Fibroblast of mammary gland (primary cell): ENCODE results near the gene ZRANB1.

Source experiments
- DNase-seq: peaks from one replicate; pipeline ENCODE4 v3.0.0-alpha.2; 2010; ENCODE audit warnings: low read depth
- H3K4me3 ChIP-seq: 2 replicates; pipeline ENCODE4 v1.5.1; 2011; ENCODE audit warnings: low read depth, mild to moderate bottlenecking, low read length, moderate library complexity; ENCODE audit not compliant: control insufficient read depth
- TF ChIP-seq, protein P1 (sequence below): conservative IDR thresholded peaks from 2 replicates; pipeline ENCODE4 v1.5.1; 2011; ENCODE audit warnings: low read depth, low read length, inconsistent platforms; ENCODE audit not compliant: control insufficient read depth, insufficient read depth

ZRANB1 gene

DNA sequence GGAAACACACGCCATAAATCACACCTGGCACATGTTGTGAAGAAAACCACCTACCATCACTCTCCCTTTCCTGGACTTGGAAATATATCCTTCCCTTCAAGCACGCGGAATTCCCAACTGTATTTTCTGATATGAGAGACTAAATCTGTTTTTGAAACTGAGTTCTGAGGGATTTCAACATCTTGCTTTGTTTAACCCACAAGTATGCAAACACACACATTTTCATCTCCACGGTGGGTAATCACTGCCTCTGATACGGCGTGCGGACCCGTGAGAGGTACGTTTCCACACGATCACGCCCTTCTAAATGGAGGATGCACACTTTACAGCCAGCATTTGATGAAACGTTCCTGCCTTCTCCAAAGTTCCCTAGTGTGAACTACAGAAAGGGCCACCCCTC lies 83.4 kb downstream of the ZRANB1 start:
- TF ChIP-seq, protein P1, sequence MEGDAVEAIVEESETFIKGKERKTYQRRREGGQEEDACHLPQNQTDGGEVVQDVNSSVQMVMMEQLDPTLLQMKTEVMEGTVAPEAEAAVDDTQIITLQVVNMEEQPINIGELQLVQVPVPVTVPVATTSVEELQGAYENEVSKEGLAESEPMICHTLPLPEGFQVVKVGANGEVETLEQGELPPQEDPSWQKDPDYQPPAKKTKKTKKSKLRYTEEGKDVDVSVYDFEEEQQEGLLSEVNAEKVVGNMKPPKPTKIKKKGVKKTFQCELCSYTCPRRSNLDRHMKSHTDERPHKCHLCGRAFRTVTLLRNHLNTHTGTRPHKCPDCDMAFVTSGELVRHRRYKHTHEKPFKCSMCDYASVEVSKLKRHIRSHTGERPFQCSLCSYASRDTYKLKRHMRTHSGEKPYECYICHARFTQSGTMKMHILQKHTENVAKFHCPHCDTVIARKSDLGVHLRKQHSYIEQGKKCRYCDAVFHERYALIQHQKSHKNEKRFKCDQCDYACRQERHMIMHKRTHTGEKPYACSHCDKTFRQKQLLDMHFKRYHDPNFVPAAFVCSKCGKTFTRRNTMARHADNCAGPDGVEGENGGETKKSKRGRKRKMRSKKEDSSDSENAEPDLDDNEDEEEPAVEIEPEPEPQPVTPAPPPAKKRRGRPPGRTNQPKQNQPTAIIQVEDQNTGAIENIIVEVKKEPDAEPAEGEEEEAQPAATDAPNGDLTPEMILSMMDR, result no peak
- H3K4me3 ChIP-seq, result no peak overlapping the region
- DNase-seq, result peak; percentile 29

DNA sequence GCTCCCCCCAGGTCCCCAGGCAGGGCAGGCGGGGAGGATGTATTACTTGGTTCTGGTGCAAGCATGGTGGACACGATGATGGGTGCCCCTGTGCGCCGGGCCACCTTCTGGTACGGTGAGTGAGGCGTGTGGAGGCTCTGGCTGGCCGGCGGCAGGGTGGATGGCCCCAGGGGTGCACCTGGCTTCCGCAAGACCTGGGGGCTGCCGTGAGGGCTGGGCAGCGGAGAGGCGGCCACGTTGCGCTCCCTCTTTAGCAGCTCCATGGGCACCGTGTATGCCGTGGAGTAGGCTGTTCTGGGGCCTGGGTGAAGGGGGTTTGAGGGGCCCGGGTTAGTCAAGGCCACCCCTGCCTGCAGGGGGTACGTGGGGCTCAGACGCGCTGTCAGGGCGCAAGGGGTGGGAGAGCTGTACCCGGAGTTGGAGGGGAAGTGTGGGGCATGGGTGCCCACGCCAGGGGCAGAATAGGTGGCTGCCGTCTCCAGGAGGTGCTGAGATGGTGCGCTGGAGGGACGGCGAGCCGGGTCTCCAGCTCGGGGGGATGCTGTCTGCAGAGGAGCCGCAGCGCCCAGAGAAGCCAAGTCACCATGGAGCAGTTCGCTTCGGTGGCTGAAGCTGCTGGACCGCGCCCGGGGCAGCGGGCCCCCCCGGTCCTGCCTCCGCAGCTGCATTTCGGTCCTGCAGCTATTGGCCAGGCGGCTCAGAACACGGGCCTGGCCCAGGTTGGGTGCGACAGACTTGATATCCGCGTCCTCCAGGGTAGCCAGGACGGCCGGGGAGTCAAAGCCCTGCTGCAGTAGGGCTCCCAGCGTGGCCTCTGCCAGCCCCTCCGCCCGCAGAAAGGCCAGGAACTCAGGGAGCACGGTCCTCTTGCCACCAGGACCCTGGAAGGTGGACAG lies 84.4 kb downstream of the ZRANB1 start:
- TF ChIP-seq, protein P1, result no peak
- no peak for DNase-seq
- H3K4me3 ChIP-seq, result no peak overlapping the region

DNA sequence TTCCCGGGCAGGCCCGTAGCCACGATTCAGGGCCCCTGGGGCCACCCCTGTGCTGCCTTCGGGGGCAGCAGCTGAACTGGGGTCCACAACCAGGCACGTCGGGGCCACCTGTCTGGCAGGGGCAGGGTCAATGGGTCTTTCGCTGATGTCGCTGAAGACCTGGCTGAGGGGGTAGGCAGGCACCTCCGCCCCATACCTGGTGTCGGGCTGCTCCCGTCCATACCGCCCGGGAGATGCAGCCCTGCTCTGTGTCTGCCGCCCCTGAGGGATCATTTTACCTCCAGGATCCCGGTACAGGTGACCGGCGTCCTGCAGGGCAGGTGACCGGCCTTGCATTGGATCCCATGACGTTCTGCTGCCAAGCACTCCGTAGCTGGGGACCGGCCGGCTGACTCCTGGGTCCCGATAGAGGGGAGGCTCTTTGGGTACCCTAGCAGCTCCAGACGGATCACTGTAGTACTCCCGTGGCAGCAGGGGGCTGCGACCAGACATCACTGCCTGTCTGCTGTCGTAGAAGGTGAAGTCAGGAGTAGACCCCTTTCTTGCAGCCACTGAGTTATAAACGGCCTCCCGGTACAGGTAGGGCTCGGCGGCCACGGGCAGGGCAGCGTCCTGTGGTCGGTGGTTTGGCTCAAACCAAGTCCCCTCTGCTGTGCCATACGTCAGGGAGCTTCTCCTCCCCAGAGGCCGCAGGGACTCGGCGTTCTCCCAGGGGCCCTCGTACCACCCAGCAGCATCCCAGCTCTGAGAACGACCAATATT lies 85.2 kb downstream of the ZRANB1 start:
- no peak for DNase-seq
- H3K4me3 ChIP-seq, result no peak overlapping the region

DNA sequence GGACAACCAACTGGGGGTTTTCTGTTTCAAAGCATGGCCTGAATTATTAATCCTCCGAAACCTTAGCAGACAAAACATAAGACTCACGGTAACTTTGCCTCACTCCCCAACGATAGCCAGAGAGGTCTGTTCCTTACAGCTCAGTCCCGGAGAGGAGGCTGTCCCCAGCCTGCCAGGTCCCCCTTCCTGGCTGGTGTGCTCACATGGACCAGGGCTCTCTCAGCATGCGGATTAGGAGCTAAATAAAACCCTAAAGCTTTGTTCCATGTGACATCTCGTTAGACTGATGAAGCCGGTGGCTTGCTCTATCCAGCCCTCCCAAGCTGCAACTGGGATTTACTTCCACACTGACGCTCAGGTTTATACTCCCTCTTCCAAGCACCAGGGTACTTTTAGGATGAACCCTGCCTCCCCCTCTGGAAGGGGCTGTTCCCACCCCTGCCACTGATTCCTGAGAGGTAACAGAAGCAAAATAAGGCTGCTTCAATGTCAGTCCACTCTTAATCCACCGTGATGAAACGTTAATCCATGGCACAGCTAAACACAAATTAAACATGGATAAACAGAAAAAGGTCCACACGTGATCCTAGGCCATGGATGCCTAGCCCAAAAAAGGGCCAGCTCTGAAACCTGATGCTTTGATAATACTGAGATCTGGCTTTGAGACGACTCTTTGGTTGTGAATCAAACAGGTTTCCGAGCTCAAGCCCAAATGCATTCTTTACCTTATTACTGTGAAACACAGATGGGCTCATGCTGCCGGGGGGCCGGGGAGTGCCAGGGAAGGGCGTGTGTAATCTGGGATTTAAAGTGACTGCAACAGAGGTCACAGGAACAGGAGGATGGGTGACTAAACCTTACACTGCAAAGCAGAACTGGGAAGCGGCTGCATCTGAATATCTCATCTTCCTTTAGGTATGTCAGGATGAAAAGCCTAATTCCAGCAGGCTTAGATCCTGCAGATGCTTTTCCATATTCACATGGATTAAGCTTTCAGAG lies 86.2 kb downstream of the ZRANB1 start:
- DNase-seq, result peak; percentile 46
- H3K4me3 ChIP-seq, result no peak overlapping the region
- TF ChIP-seq, protein P1, result no peak

More for the DNA sequence above, 85.2 kb downstream of the ZRANB1 start:
- TF ChIP-seq, protein P1, result no peak

DNA sequence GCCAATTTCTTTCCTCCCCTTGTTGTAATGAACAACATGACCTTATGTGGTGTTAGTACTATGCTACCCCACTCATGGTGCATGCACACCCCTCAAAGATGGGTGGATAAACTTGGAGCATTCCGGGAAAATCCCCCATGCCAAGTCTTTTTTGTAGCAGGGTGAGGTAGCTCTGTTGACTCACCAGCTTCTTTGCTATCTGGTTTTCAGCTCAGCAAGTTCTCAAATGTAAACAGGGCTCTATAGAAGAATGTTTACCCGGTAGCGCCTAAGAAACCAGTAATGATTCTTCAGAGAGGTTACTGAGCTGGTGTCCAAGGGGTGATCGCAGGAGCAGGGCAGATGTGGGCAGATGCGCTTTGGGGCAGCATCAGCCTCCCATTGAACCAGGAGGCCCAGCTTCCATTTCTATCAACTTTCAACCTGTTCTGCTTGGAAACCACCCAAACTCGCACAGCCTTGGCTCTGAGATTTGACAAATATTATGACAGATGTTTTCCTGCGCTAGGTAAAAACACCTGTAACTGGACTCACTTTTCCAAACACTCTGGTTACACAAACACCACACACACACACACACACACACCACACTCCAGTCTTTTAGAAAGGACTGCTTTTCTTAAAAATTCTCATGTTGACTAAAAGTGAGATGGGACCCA lies 87.8 kb downstream of the ZRANB1 start:
- TF ChIP-seq, protein P1, result no peak
- DNase-seq, result no peak
- H3K4me3 ChIP-seq, result no peak overlapping the region
